Ishikawa (cell line): Measurements from ENCODE around the gene WWOX.

Experiments used
- CEBPB ChIP-seq: IDR thresholded peaks from 2 replicates; pipeline ENCODE4 v1.6.1; 2012
- CREB1 ChIP-seq: IDR thresholded peaks from 2 replicates; pipeline ENCODE4 v1.6.1; 2012; ENCODE audit warnings: low read depth
- EGR1 ChIP-seq: IDR thresholded peaks from 2 replicates; pipeline ENCODE4 v1.6.1; 2012
- EP300 ChIP-seq: IDR thresholded peaks from 2 replicates; pipeline ENCODE4 v1.6.1; 2012; ENCODE audit warnings: borderline replicate concordance
- FOXM1 ChIP-seq: IDR thresholded peaks from 2 replicates; pipeline ENCODE4 v1.6.1; 2012; ENCODE audit warnings: low read depth, borderline replicate concordance
- MAX ChIP-seq: IDR thresholded peaks from 2 replicates; pipeline ENCODE4 v1.6.1; 2012
- NFIC ChIP-seq: IDR thresholded peaks from 2 replicates; pipeline ENCODE4 v1.6.1; 2012
- RAD21 ChIP-seq: IDR thresholded peaks from 2 replicates; pipeline ENCODE4 v1.6.1; 2012; ENCODE audit warnings: low read depth
- REST ChIP-seq: IDR thresholded peaks from 2 replicates; pipeline ENCODE4 v1.6.1; 2012; ENCODE audit warnings: low read depth, mild to moderate bottlenecking
- TAF1 ChIP-seq: IDR thresholded peaks from 2 replicates; pipeline ENCODE4 v1.6.1; 2012; ENCODE audit warnings: low read depth, mild to moderate bottlenecking
- TCF12 ChIP-seq: IDR thresholded peaks from 2 replicates; pipeline ENCODE4 v1.6.1; 2012; ENCODE audit warnings: low read depth
- TEAD4 ChIP-seq: IDR thresholded peaks from 2 replicates; pipeline ENCODE4 v1.6.1; 2012
- USF1 ChIP-seq: IDR thresholded peaks from 2 replicates; pipeline ENCODE4 v1.6.1; 2012
- YY1 ChIP-seq: IDR thresholded peaks from 2 replicates; pipeline ENCODE4 v1.6.1; 2012; ENCODE audit warnings: low read depth
- ZBTB7A ChIP-seq: IDR thresholded peaks from 2 replicates; pipeline ENCODE4 v1.6.1; 2012; ENCODE audit warnings: low read depth

The WWOX gene

GRCh38 chr16:78333808-78334207 lies 234.4 kb downstream of the WWOX start:
- TF ChIP-seq TEAD4 (no peak), EGR1 (no peak), CEBPB (no peak), RAD21 (no peak), TAF1 (no peak)

GRCh38 chr16:78340590-78340989 lies 241.1 kb downstream of the WWOX start:
- TF ChIP-seq ZBTB7A (no peak), CREB1 (no peak), NFIC (no peak), TEAD4 (no peak), FOXM1 (no peak), MAX (no peak), USF1 (no peak), CEBPB (no peak), EP300 (no peak), TAF1 (no peak), RAD21 (no peak)

GRCh38 chr16:78348068-78348467 lies 248.6 kb downstream of the WWOX start:
- no peak for TF ChIP-seq YY1
- no peak for TF ChIP-seq USF1
- no peak for TF ChIP-seq EGR1
- TF ChIP-seq TCF12, result no peak
- TF ChIP-seq TEAD4, result no peak
- TF ChIP-seq REST, result no peak
- no peak for TF ChIP-seq CREB1
- no peak for TF ChIP-seq CEBPB
- TF ChIP-seq EP300, result no peak
- no peak for TF ChIP-seq NFIC
- TF ChIP-seq MAX, result no peak
- TF ChIP-seq ZBTB7A, result no peak
- TF ChIP-seq TAF1, result no peak
- TF ChIP-seq RAD21, result no peak
- no peak for TF ChIP-seq FOXM1

- TF ChIP-seq YY1 (no peak), TEAD4 (no peak), NFIC (no peak), TAF1 (no peak), REST (no peak), MAX (no peak), EP300 (no peak), ZBTB7A (no peak), RAD21 (no peak), FOXM1 (no peak), EGR1 (no peak), USF1 (no peak), CREB1 (no peak), CEBPB (no peak), TCF12 (no peak)
These were observed 249.4 kb downstream of the WWOX start for GRCh38 chr16:78348886-78349285.

- TF ChIP-seq NFIC (no peak), ZBTB7A (no peak), MAX (no peak), CEBPB (no peak), YY1 (no peak), EGR1 (no peak), CREB1 (no peak), USF1 (no peak), TEAD4 (no peak), RAD21 (no peak), REST (no peak), TCF12 (no peak), EP300 (no peak), FOXM1 (no peak), TAF1 (no peak)
These were observed 252.7 kb downstream of the WWOX start for GRCh38 chr16:78352184-78352583.
